ENCODE results near the gene TENT5C.

The TENT5C gene

GRCh38 chr1:117572546-117572945, 33.3 kb upstream of the TENT5C start:
- no peak overlapping the region for H3K4me3 ChIP-seq (ENCODE audit: low read depth, low read length)

- no peak overlapping the region for H3K4me3 ChIP-seq (ENCODE audit: low read depth, low read length)
These were observed 32.3 kb upstream of the TENT5C start for GRCh38 chr1:117573386-117574023.

- no peak overlapping the region for H3K4me3 ChIP-seq (ENCODE audit: low read depth, low read length)
These were observed 31.6 kb upstream of the TENT5C start for GRCh38 chr1:117574161-117574835.

GRCh38 chr1:117575586-117576225, 30.1 kb upstream of the TENT5C start:
- H3K4me3 ChIP-seq (ENCODE audit: low read depth, low read length): no peak overlapping the region

DNA sequence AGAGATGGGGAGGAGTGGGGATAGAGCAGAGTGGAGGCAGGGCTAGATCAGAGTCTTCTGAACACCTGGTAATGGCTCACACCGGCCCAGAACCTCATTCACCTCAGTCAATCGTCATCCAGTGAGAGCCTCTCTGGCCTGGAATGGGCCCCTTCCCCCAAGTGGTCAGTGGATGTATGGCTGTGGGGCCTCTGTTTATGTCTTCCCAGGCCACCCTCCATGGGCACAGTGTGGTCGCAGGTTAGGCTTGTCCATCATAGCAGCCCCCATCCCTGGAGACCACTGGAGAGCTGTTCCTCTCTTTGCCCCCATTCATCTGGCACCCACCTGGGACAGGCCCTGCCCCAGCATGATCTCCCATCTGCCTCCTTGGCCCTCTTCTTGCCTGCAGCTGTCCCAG, 29.6 kb upstream of the TENT5C start:
- H3K4me3 ChIP-seq (ENCODE audit: low read depth, low read length): no peak overlapping the region

DNA sequence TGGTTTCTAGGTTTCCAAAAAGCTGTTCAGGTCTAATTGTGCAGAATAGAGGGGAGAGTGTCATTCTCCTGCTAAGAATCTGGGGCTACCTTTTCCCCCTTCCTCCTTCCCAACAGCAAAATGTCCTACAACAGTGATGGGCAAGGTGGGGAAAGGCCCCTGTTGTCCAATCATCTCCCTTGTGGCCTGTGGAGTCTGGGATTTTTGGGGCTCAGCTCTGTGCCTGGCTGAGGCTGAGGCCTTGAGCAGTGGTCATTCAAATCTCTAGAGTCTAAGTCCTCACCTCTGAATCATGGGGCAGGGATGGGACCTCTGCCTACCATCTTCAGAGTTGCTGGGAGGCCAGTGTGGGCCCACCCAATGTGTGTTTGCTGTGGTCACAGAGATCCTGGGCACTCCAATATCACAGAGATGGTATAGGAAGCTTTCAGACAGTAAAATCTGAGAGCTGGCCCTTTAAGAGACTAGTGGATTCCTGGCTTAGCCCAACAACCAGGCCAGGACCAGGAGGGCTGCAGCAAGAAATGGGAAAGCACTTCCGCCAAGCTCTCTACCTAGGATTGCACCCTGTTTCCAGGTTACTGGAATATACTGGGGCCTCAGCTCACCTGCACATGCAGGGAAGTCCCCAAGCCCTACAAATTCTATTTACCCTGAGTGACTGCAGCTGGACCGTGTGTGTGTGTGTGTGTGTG, 28.5 kb upstream of the TENT5C start:
- no peak overlapping the region for H3K4me3 ChIP-seq (ENCODE audit: low read depth, low read length)

- no peak overlapping the region for H3K4me3 ChIP-seq (ENCODE audit: low read depth, low read length)
These were observed 27.4 kb upstream of the TENT5C start for GRCh38 chr1:117578466-117578865.

- no peak overlapping the region for H3K4me3 ChIP-seq (ENCODE audit: low read depth, low read length)
These were observed 26.5 kb upstream of the TENT5C start for GRCh38 chr1:117579221-117579906.

DNA sequence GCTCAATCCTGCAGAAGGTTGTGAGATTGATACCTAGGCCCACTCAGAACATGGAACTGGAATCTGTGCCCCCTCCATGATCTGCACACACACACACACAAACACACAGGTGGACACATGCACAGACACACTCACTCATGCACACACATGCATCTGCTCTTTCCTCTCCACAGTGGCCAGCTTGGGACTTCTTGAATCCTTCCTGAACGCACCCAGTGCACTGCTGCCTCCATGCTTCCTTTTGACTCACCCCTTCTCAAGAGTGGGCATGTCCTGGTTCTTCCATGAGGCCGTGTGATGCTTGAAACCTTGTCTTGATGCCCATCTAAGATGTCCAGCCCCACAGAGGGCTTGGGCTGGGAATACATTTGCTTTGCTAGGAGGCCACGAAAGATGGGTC, 25.4 kb upstream of the TENT5C start:
- no peak overlapping the region for H3K4me3 ChIP-seq (ENCODE audit: low read depth, low read length)

- no peak overlapping the region for H3K4me3 ChIP-seq (ENCODE audit: low read depth, low read length)
These were observed 25.0 kb upstream of the TENT5C start for GRCh38 chr1:117580882-117581281.

DNA sequence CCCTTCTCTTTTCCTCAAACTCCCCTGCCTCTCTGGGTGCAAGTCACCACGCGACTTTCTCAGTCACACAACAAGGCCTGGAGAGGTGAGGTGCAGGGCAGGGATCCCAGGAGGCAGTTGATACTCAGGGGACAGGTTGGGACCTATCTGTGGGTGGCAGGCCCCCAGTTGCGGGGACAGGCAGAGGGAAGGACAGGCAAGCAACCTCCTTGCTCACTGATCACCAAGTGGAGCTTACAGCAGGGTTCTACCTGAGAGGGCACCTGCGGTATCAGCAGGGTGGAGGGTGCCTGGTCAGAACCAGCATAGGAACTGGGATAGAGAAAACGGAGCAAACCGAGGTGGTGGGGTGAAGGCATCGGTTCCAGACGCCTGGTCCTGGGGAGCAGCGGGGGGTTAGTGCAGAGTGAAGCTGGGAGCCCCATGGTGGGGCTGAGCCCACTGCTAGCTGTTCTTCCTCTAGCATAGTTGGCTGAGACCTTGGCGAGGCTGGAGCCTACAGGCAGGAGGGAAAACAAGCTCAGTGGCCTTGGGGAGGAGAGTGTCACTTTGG, 24.4 kb upstream of the TENT5C start:
- H3K4me3 ChIP-seq (ENCODE audit: low read depth, low read length): no peak overlapping the region

DNA sequence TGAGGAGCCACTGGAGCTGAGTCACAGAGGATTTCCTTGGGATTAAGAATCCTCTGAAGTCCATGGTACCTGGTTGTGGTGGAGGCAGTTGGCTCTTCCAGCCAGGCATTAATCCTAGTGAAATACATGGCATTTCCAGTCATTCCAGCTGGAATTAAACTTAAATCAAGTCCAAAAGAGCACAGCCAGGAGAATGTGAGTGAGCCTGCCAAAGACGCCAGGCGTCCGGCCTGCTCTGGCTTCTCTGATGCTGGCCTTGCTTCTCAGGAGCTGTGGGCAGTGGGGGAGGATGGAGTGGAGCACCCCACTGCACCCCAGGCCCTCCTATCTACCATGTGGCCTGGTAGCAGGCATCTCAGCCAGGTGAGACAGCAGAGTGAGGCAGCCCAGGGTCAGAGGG, 23.4 kb upstream of the TENT5C start:
- no peak overlapping the region for H3K4me3 ChIP-seq (ENCODE audit: low read depth, low read length)

- H3K4me3 ChIP-seq (ENCODE audit: low read depth, low read length): no peak overlapping the region
These were observed 22.6 kb upstream of the TENT5C start for GRCh38 chr1:117583247-117583646.

GRCh38 chr1:117584181-117584580, 21.7 kb upstream of the TENT5C start:
- H3K4me3 ChIP-seq (ENCODE audit: low read depth, low read length): no peak overlapping the region

DNA sequence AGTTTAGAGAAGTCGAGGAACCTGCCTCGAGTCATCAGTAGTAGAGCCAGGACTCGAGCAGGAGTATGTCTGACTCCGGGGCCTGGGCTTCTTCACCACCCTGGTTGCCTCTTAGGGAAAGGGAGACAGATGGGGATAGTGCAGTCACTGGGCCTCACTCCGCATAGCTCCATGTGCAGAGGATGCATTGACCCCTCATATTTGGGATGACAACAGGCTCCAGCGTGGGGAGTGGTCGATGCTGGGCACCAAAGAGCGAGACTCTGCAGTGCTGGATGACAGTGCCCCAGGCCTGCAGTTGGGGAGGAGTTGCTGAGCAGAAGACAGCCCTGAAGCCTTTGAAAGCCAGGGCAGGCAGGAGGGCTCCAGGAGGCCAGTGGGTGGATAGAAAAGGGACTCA, 20.8 kb upstream of the TENT5C start:
- no peak overlapping the region for H3K4me3 ChIP-seq (ENCODE audit: low read depth, low read length)

- H3K4me3 ChIP-seq (ENCODE audit: low read depth, low read length): no peak overlapping the region
These were observed 19.5 kb upstream of the TENT5C start for GRCh38 chr1:117586337-117586736.

DNA sequence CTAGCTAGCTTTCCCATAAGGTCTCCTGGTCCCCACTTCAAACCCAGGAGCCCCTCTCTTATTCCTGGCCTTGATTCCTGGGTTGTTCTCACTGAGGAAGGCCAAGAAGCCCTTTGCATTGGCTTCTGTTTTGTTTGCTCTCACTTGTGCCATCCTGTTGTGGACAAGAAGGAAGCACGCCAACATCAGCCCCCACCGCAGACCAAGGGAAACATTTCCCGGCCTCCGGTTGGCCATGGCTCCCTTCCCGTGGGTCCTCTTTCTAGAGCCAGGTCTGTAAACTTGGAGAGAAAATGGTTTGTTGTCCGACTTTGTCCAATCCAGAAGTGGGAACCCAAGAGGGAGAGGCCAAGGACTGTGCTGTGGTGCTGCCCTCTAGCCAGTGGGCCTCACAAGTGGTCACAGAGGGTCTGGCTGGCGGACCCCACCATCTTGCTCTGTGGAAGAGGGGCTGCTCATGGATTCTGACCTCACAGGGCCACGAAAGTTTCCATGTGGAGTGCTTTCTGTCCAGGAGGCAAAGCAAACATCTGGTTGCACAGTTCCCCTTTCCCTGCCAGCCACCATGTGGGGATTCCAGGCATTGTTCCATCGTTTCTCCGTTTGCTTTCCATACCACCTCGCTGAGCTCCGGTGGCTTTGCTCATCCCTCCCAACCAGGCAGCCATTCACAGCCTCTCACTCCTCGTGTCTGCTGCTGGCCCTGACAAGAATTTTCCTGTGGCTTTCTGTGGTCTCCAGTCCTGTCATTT, 18.9 kb upstream of the TENT5C start:
- no peak overlapping the region for H3K4me3 ChIP-seq (ENCODE audit: low read depth, low read length)

GRCh38 chr1:117587499-117588356, 18.1 kb upstream of the TENT5C start:
- no peak overlapping the region for H3K4me3 ChIP-seq (ENCODE audit: low read depth, low read length)

DNA sequence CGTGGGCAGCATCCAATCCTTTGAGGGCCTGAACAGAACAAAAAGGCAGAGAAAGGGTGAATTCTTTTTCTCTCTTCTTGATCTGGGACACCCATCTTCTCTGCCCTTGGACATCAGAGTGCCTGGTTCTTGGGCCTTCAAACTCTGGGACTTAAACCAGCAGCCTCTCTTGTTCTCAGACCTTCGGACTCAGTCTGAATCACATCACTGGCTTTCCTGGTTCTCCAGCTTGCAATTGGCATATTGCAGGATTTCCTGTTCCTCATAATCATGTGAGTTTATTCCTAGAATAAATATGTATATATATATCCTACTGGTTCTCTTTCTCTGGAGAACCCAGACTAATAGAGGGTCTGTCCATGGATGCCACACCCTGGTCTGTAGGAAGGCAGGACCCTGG, 16.3 kb upstream of the TENT5C start:
- no peak overlapping the region for H3K4me3 ChIP-seq (ENCODE audit: low read depth, low read length)
